Lower leg skin (tissue), 4 donors: ENCODE results near the gene SLC35F2. TPM values are rescaled to one million over a fixed set of nuclear protein-coding genes. Genes with fewer than 3 reads are reported as not detected.

Source experiments
- DNase-seq, 2 donors: peaks; one replicate each; pipeline ENCODE4 v3.0.0-alpha.2; 2019; ENCODE audit warnings: low spot score in 2 of 2
- H3K4me3 ChIP-seq: fragments of 200-600 bp; sonication (generic); 2 replicates; pipeline ENCODE4 v1.5.1; 2017; ENCODE audit warnings: mild to moderate bottlenecking, low read depth; ENCODE audit not compliant: poor library complexity, severe bottlenecking
- CTCF ChIP-seq, 3 donors: fragments of 450-650 bp; IDR thresholded peaks; one replicate each; pipeline ENCODE4 v1.5.1; 2016; ENCODE audit warnings: antibody characterized with exemption in 3 of 3, mild to moderate bottlenecking in 3 of 3, moderate library complexity in 2 of 3
- POLR2A ChIP-seq, 2 donors: fragments of 450-650 bp; IDR thresholded peaks; one replicate each; pipeline ENCODE4 v1.6.1; 2016 to 2017; ENCODE audit warnings: antibody characterized with exemption in 2 of 2, mild to moderate bottlenecking in 1 of 2, moderate library complexity in 1 of 2
- WGBS, 2 donors: methylation state at CpG; one replicate each; pipeline ENCODE4 v1.1.5; 2018; 5-methylcytosine and 5-hydroxymethylcytosine counted together
- intact Hi-C: fragments of 100-400 bp; cut with DNase I; formaldehyde crosslinking; loops from one replicate; pipeline ENCODE4 v1.15.0; 2023; ENCODE audit warnings: low total_unique reads
- total RNA-seq, 4 donors: library from RNA; depleted of rRNA; stranded (reverse); fragments of >200 nt; gene quantifications; one replicate each; pipeline ENCODE4 v1.1.0, GENCODE V29; 2016

The SLC35F2 gene
- total RNA-seq, 4 donors from 2014 or later = 32.7 to 51.7 (median 42.0) TPM

- TF ChIP-seq POLR2A (IDR thresholded peaks at IDR 0.05) (no peak), CTCF (IDR thresholded peaks at IDR 0.05) (no peak)
- intact Hi-C loops = no loop called here
- WGBS, 2 donors = 84 to 89% methylated on average over 1 of the region's 1 CpG
- DNase-seq = no peak
- H3K4me3 ChIP-seq = no peak overlapping the region
These were observed 100.9 kb downstream of the SLC35F2 start for GRCh38 chr11:107757661-107758060.

- WGBS, 2 donors = 82 to 96% methylated on average over 1 of the region's 1 CpG
These were observed 102.0 kb downstream of the SLC35F2 start for GRCh38 chr11:107756553-107756952.

GRCh38 chr11:107752949-107753822 is 105.4 kb downstream of the SLC35F2 start:
- 37 to 41% methylated on average over 2 of the region's 2 CpGs for WGBS, 2 donors
- DNase-seq = no peak
- intact Hi-C loops = no loop called here
- no peak overlapping the region for H3K4me3 ChIP-seq
- no peak for TF ChIP-seq CTCF (IDR thresholded peaks at IDR 0.05)
- TF ChIP-seq POLR2A (IDR thresholded peaks at IDR 0.05) = no peak

More at GRCh38 chr11:107756553-107756952, 102.0 kb downstream of the SLC35F2 start:
- no peak overlapping the region for H3K4me3 ChIP-seq
- no peak for DNase-seq
- TF ChIP-seq CTCF (IDR thresholded peaks at IDR 0.05) (no peak), POLR2A (IDR thresholded peaks at IDR 0.05) (no peak)
- intact Hi-C loops = no loop called here

GRCh38 chr11:107752508-107752907 is 106.1 kb downstream of the SLC35F2 start:
- no peak overlapping the region for H3K4me3 ChIP-seq
- TF ChIP-seq CTCF (IDR thresholded peaks at IDR 0.05) (no peak), POLR2A (IDR thresholded peaks at IDR 0.05) (no peak)
- intact Hi-C loops = no loop called here
- 56 to 63% methylated on average over 5 of the region's 5 CpGs for WGBS, 2 donors
- no peak for DNase-seq

- intact Hi-C loops = no loop called here
- DNase-seq = no peak
- H3K4me3 ChIP-seq = no peak overlapping the region
- 85 to 94% methylated on average over 9 of the region's 9 CpGs for WGBS, 2 donors
- no peak for TF ChIP-seq POLR2A (IDR thresholded peaks at IDR 0.05)
- no peak for TF ChIP-seq CTCF (IDR thresholded peaks at IDR 0.05)
These were observed 107.5 kb downstream of the SLC35F2 start for GRCh38 chr11:107751082-107751481.
